H1 (cell line): ENCODE data around the gene TMEM108. TPM values are rescaled to one million over a fixed set of nuclear protein-coding genes. Genes with fewer than 3 reads are reported as not detected.

Experiments
- CTCF ChIA-PET: fragments of 300-600 bp; sonication (Branson Sonifier 250); formaldehyde crosslinking; loops from one replicate; lab custom pipeline; 2021; ENCODE audit not compliant: partially characterized antibody; lab: Charles Lee
- POLR2A ChIA-PET: fragments of 300-600 bp; sonication (Branson Sonifier 250); formaldehyde crosslinking; loops from one replicate; lab custom pipeline; 2021; ENCODE audit warnings: inconsistent platforms; ENCODE audit not compliant: partially characterized antibody; lab: Charles Lee
- DNase-seq, 2 experiments: peaks; one replicate each; pipeline versions ENCODE4 v3.0.0 to v3.0.0-alpha.2; 2010 to 2022; ENCODE audit warnings: low spot score in 2 of 2, low read depth in 1 of 2, mixed read lengths in 1 of 2
- FAIRE-seq: peaks from 2 replicates; lab custom pipeline; 2011; peaks lifted over from hg19 to GRCh38; lab: Jason Lieb, UNC
- H2AFZ ChIP-seq: 2 replicates; pipeline ENCODE4 v1.8.1; 2012; ENCODE audit warnings: low read length, inconsistent platforms
- H2AK5ac ChIP-seq: 2 replicates; pipeline ENCODE4 v1.6.1; 2013; ENCODE audit warnings: low read depth, low read length
- H2BK120ac ChIP-seq: replicated peaks from 2 replicates; pipeline ENCODE3; 2013; ENCODE audit warnings: low read depth, low read length, inconsistent platforms
- H2BK12ac ChIP-seq: 2 replicates; pipeline ENCODE4 v1.6.1; 2013; ENCODE audit warnings: low read depth, low read length
- H2BK15ac ChIP-seq: 2 replicates; pipeline ENCODE4 v1.6.1; 2013; ENCODE audit warnings: low read length
- H2BK20ac ChIP-seq: 2 replicates; pipeline ENCODE4 v1.6.1; 2013; ENCODE audit warnings: low read length
- H2BK5ac ChIP-seq: 2 replicates; pipeline ENCODE4 v1.6.1; 2013; ENCODE audit warnings: low read depth, low read length
- H3K14ac ChIP-seq: 2 replicates; pipeline ENCODE4 v1.6.1; 2013; ENCODE audit warnings: inconsistent platforms; ENCODE audit not compliant: insufficient read length
- H3K18ac ChIP-seq: 2 replicates; pipeline ENCODE4 v1.6.1; 2013; ENCODE audit warnings: low read length; ENCODE audit errors: extremely low read depth
- H3K23ac ChIP-seq: 2 replicates; pipeline ENCODE4 v1.6.1; 2013; ENCODE audit warnings: inconsistent platforms; ENCODE audit not compliant: insufficient read length
- H3K23me2 ChIP-seq: 2 replicates; pipeline ENCODE4 v1.6.1; 2013; ENCODE audit warnings: low read depth, low read length
- H3K27ac ChIP-seq: 2 replicates; pipeline ENCODE4 v1.6.1; 2011; ENCODE audit warnings: low read depth, low read length, inconsistent platforms
- H3K27me3 ChIP-seq, 4 experiments: replicated peaks in 1 of 4; 1 replicate in 1 of 4; 2 replicates in 3 of 4; pipeline versions ENCODE4 v1.6.1 to v1.8.1; 2011 to 2013; ENCODE audit warnings: low read length in 3 of 4, mild to moderate bottlenecking in 3 of 4, inconsistent platforms in 2 of 4, mixed read lengths in 2 of 4, moderate library complexity in 1 of 4; ENCODE audit not compliant: control insufficient read depth in 3 of 4, insufficient read depth in 3 of 4; ENCODE audit errors: extremely low read depth in 1 of 4
- H3K36me3 ChIP-seq, 4 experiments: 2 replicates each; pipeline versions ENCODE4 v1.6.1 to v1.8.1; 2011 to 2013; ENCODE audit warnings: mild to moderate bottlenecking in 4 of 4, low read length in 3 of 4, moderate library complexity in 2 of 4, control low read depth in 1 of 4, inconsistent platforms in 1 of 4; ENCODE audit not compliant: insufficient read depth in 4 of 4, control insufficient read depth in 2 of 4
- H3K4ac ChIP-seq: replicated peaks from 2 replicates; pipeline ENCODE3; 2013; ENCODE audit warnings: low read length, low read depth, mixed read lengths, inconsistent platforms; ENCODE audit not compliant: insufficient read length
- H3K4me1 ChIP-seq, 4 experiments: replicated peaks in 1 of 4; 1 replicate in 1 of 4; 2 replicates in 3 of 4; pipeline versions ENCODE4 v1.6.1 to v1.8.1; 2011 to 2013; ENCODE audit warnings: low read length in 3 of 4, inconsistent platforms in 2 of 4, mixed read lengths in 1 of 4; ENCODE audit not compliant: insufficient read depth in 4 of 4, control insufficient read depth in 3 of 4
- H3K4me2 ChIP-seq, 2 experiments: 2 replicates each; pipeline versions ENCODE4 v1.6.1 to v1.8.1; 2011 to 2013; ENCODE audit warnings: low read depth in 2 of 2, low read length in 2 of 2, control low read depth in 1 of 2, inconsistent platforms in 1 of 2, mild to moderate bottlenecking in 1 of 2; ENCODE audit not compliant: insufficient read depth in 1 of 2
- H3K4me3 ChIP-seq, 4 experiments: fragments of 200-600, 300-600 bp in 1 of 4; sonication (generic), shearing (Covaris generic), sonication (Bioruptor Twin) in 1 of 4; 2 replicates each; pipeline versions ENCODE4 v1.5.1 to v1.8.1; 2011 to 2016; ENCODE audit warnings: low read length in 4 of 4, low read depth in 3 of 4, control low read depth in 2 of 4, inconsistent platforms in 2 of 4, mild to moderate bottlenecking in 2 of 4, mixed read lengths in 1 of 4, moderate library complexity in 1 of 4; ENCODE audit not compliant: insufficient read depth in 2 of 4; ENCODE audit errors: extremely low read depth in 1 of 4
- H3K56ac ChIP-seq: replicated peaks from 2 replicates; pipeline ENCODE3; 2013; ENCODE audit warnings: low read depth, mild to moderate bottlenecking, mixed read lengths, low read length, inconsistent platforms; ENCODE audit not compliant: insufficient read length
- H3K79me1 ChIP-seq: 2 replicates; pipeline ENCODE4 v1.6.1; 2013; ENCODE audit warnings: low read depth, low read length, control low read depth
- H3K79me2 ChIP-seq, 2 experiments: 2 replicates each; pipeline versions ENCODE4 v1.6.1 to v1.8.1; 2012 to 2013; ENCODE audit warnings: low read length in 2 of 2, mild to moderate bottlenecking in 2 of 2, inconsistent platforms in 1 of 2; ENCODE audit not compliant: insufficient read depth in 2 of 2, control insufficient read depth in 1 of 2
- H3K9ac ChIP-seq, 4 experiments: replicated peaks in 1 of 4; 1 replicate in 1 of 4; 2 replicates in 3 of 4; pipeline versions ENCODE4 v1.6.1 to v1.8.1; 2011 to 2013; ENCODE audit warnings: low read depth in 3 of 4, low read length in 3 of 4, control low read depth in 2 of 4, mild to moderate bottlenecking in 2 of 4, moderate library complexity in 2 of 4, inconsistent platforms in 1 of 4; ENCODE audit errors: extremely low read depth in 1 of 4
- H3K9me3 ChIP-seq, 2 experiments: 2 replicates each; pipeline versions ENCODE4 v1.6.1 to v1.8.1; 2012 to 2013; ENCODE audit warnings: mild to moderate bottlenecking in 2 of 2, moderate library complexity in 2 of 2, control low read depth in 1 of 2, inconsistent platforms in 1 of 2, low read depth in 1 of 2, low read length in 1 of 2, mixed read lengths in 1 of 2; ENCODE audit not compliant: insufficient read depth in 2 of 2
- H4K20me1 ChIP-seq, 2 experiments: replicated peaks in 1 of 2; 2 replicates each; pipeline versions ENCODE3 to v1.8.1; 2011 to 2013; ENCODE audit warnings: inconsistent platforms in 2 of 2, low read length in 2 of 2, mild to moderate bottlenecking in 1 of 2; ENCODE audit not compliant: insufficient read depth in 2 of 2, control insufficient read depth in 1 of 2
- H4K5ac ChIP-seq: 2 replicates; pipeline ENCODE4 v1.6.1; 2013; ENCODE audit warnings: low read length, low read depth, mixed read lengths, inconsistent platforms; ENCODE audit not compliant: insufficient read length
- H4K8ac ChIP-seq: 2 replicates; pipeline ENCODE4 v1.8.0; 2013; ENCODE audit warnings: mild to moderate bottlenecking, moderate library complexity, low read length, inconsistent platforms; ENCODE audit not compliant: insufficient read depth; ENCODE audit errors: extremely low read depth
- H4K91ac ChIP-seq: replicated peaks from 2 replicates; pipeline ENCODE3; 2013; ENCODE audit warnings: low read length, mixed read lengths, inconsistent platforms; ENCODE audit not compliant: insufficient read length
- BACH1 ChIP-seq: IDR thresholded peaks from 2 replicates; pipeline ENCODE4 v1.6.1; 2012; ENCODE audit warnings: low read length, improper control_type of control experiment
- CHD1 ChIP-seq: IDR thresholded peaks from 2 replicates; pipeline ENCODE4 v1.6.1; 2012; ENCODE audit warnings: low read depth, low read length, improper control_type of control experiment
- NRF1 ChIP-seq: IDR thresholded peaks from 2 replicates; pipeline ENCODE4 v1.6.1; 2011; ENCODE audit warnings: mild to moderate bottlenecking, low read depth, low read length, improper control_type of control experiment
- SIN3A ChIP-seq, 2 experiments: IDR thresholded peaks in 1 of 2; conservative IDR thresholded peaks in 1 of 2; 2 replicates each; pipeline ENCODE4 v1.6.1; 2011 to 2012; ENCODE audit warnings: low read length in 2 of 2, improper control_type of control experiment in 1 of 2, low read depth in 1 of 2, mild to moderate bottlenecking in 1 of 2
- SIRT6 ChIP-seq: IDR thresholded peaks from one replicate; pipeline ENCODE4 v1.7.1; 2012; ENCODE audit warnings: low read length, inconsistent platforms
- SP1 ChIP-seq: IDR thresholded peaks from 2 replicates; pipeline ENCODE4 v1.6.1; 2011; ENCODE audit warnings: low read depth, low read length
- YY1 ChIP-seq: IDR thresholded peaks from 2 replicates; pipeline ENCODE4 v1.6.1; 2011; ENCODE audit warnings: low read depth, mild to moderate bottlenecking, low read length
- WGBS, 2 experiments: shearing (Covaris generic) in 1 of 2; methylation state at CpG; one replicate each; pipeline versions ENCODE4 v1.1.6 to v1.1.7; 2013 to 2015; ENCODE audit warnings: low lambda C conversion rate in 2 of 2, mixed read lengths in 2 of 2, inconsistent platforms in 1 of 2, low coverage in 1 of 2, missing lambda C conversion rate in 1 of 2; ENCODE audit not compliant: insufficient replicate concordance in 2 of 2, insufficient coverage in 1 of 2, insufficient read length in 1 of 2; ENCODE audit errors: extremely low coverage in 1 of 2, missing lambda C conversion rate in 1 of 2; 5-methylcytosine and 5-hydroxymethylcytosine counted together
- polyA plus RNA-seq, 7 experiments: library from polyadenylated mRNA; depleted of rRNA in 3 of 7; stranded (reverse) in 5 of 7; unstranded in 2 of 7; fragments of >200 nt in 5 of 7; fragments of 200-250 nt in 2 of 7; gene quantifications; 1 replicate in 5 of 7; 2 replicates in 1 of 7; 4 replicates in 1 of 7; pipeline versions ENCODE4 v1.2.1 to v1.2.3, GENCODE V29; 2011 to 2013; ENCODE audit warnings: missing spikeins in 2 of 7, mixed read lengths in 2 of 7
- total RNA-seq: library from RNA; stranded (reverse); fragmentation: NEBNext Ultra II Directional; extraction: Animal tissue kit (Norgen Biotek cat#: 25700); gene quantifications from 2 replicates; pipeline ENCODE4 v1.2.1, GENCODE V29; 2021

The TMEM108 gene
- total and polyA plus RNA-seq, 2 of the 8 experiments (the other 6 are each of a cell fraction or from before 2014, with no cell fraction given): 14.3 to 16.2 TPM

DNA sequence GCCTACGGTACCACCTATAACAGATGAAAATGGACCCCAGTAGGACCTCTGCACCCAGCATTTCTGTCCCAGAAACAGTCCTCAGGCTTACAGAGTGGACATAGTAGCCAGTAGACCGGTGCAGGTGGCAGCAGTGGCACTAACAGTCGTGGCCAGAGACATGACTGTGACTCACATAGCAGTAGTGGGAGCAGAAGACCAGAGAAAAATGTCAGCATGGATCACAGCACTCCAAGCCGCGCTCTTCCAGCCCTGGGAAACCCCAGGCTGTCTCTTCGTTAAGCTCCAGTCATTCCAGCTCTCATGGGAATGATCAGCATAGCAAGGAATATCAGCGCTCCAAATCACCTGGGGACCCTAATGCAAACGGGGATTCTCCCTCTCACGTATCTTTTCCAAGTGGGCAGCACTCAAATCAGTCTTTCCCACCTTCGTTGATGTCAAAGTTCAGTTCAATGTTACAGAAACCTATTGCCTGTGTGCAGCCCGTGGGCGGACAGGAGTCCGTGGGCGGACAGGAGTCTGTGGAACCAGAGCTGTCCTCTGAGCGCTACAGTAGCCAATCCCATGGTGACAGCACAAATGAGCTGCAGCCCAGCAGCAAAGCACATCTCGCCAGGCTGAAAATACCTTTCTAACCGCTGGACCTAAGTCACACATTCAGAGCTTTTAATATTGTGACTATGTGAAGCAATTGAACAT lies 372.2 kb downstream of the TMEM108 start:
- H4K91ac ChIP-seq: no peak overlapping the region
- 85% methylated on average over 17 of the region's 17 CpGs; no CpG with 5 or more reads in 1 of the 2 experiments for WGBS, 2 experiments
- no peak for FAIRE-seq

More for the DNA sequence above, 372.2 kb downstream of the TMEM108 start:
- Histone ChIP-seq H3K27ac (no peak overlapping the region), H3K4ac (no peak overlapping the region), H3K9me3 (no peaks in the 10 kb centered on the region), H2BK12ac (peak overlapping the region; percentile 39; the same call in 1 of the 2 replicates), H2BK15ac (no peak overlapping the region), H4K20me1 (no peaks in the 10 kb centered on the region), H4K5ac (no peak overlapping the region), H3K36me3 (no peaks in the 10 kb centered on the region), H3K56ac (no peak overlapping the region), H3K23me2 (no peaks in the 10 kb centered on the region; the same call in 1 of the 2 replicates), H2BK120ac (no peak overlapping the region), H2AFZ (peak overlapping the region; percentile 58; the same call in 1 of the 2 replicates), H3K4me1 (no peaks in the 10 kb centered on the region), H2AK5ac (no peak overlapping the region), H4K8ac (no peak overlapping the region), H3K27me3 (no peaks in the 10 kb centered on the region), H2BK20ac (0 out of 2 replicates have a peak overlapping the region, but pooled peaks have one; percentile 43), H3K4me3 (no peak overlapping the region), H3K4me2 (no peak overlapping the region)
- DNase-seq: no peak
- CTCF ChIA-PET: interaction anchor here (0.7 to 3.0 kb wide), 5 partner anchors 9 to 680 kb away, joined by 3 to 20 read pairs (median 4); no protein-coding TSS in a partner anchor
- TF ChIP-seq SIN3A (conservative IDR thresholded peaks at IDR 0.05 in 1 of 2, IDR thresholded peaks at IDR 0.05 in 1 of 2; ENCODE audit: low read depth in 1 of 2, low read length in 2 of 2): no peak
- no peak for TF ChIP-seq SP1
- no peak for TF ChIP-seq NRF1
- no peak for TF ChIP-seq CHD1
- no peak for TF ChIP-seq YY1
- TF ChIP-seq SIRT6: no peak
- no peak for TF ChIP-seq BACH1
- TF ChIP-seq, all 59 proteins: peak for 0
- Histone ChIP-seq H3K79me2 (no peaks in the 10 kb centered on the region), H3K9ac (no peak overlapping the region), H3K18ac (no peak overlapping the region), H3K14ac (no peak overlapping the region), H3K79me1 (no peaks in the 10 kb centered on the region), H3K23ac (no peak overlapping the region), H2BK5ac (no peak overlapping the region)
- POLR2A ChIA-PET: interaction anchor here (0.8 to 0.9 kb wide), 2 partner anchors 10 kb away, joined by 3 to 4 read pairs; no protein-coding TSS in a partner anchor
